SH-SY5Y (cell line): Measurements from ENCODE around the gene MEA1.

ENCODE experiments used
- GATA2 ChIP-seq: IDR thresholded peaks from 2 replicates; pipeline ENCODE4 v1.6.1; 2011; ENCODE audit warnings: mild to moderate bottlenecking, low read depth, low read length
- GATA3 ChIP-seq: IDR thresholded peaks from 2 replicates; pipeline ENCODE4 v1.6.1; 2011; ENCODE audit warnings: low read depth, mild to moderate bottlenecking, low read length, moderate library complexity

MEA1 gene

DNA sequence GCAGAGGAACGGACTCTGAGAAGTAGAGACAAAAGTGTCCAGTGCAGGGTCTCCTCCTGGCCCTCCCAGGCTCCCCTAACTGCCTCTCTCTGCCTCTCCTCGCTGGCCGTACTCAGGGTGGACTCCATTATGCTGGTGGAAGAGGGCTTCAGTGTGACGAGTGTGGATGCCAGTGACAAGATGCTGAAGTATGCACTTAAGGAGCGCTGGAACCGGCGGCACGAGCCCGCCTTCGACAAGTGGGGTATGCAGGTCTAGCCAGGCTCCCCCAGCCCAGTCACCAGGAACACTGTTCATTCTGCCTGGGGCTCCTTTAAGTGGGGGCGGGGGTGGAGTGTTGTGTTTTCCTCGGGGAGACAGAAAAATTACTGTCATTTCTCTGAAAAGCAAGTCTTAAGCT, 51.6 kb downstream of the MEA1 start:
- no peak for TF ChIP-seq GATA2
- no peak for TF ChIP-seq GATA3
